Fibroblast of lung (primary cell): ENCODE data around the gene GRK4. TPM values are rescaled to one million over a fixed set of nuclear protein-coding genes. Genes with fewer than 3 reads are reported as not detected.

Experiments
- DNase-seq, 2 donors: peaks; one replicate each; pipeline versions ENCODE4 v3.0.0 to v3.0.0-alpha.2; 2010; ENCODE audit warnings: low read depth in 2 of 2
- H2AFZ ChIP-seq: 2 replicates; pipeline ENCODE4 v1.5.1; 2012; ENCODE audit warnings: low read length, control low read depth, inconsistent platforms
- H3K27ac ChIP-seq: 2 replicates; pipeline ENCODE4 v1.5.1; 2011; ENCODE audit warnings: low read length, control low read depth; ENCODE audit not compliant: insufficient read depth
- H3K27me3 ChIP-seq: 2 replicates; pipeline ENCODE4 v1.5.1; 2011; ENCODE audit warnings: mild to moderate bottlenecking, low read length; ENCODE audit not compliant: control insufficient read depth, insufficient read depth
- H3K36me3 ChIP-seq: 2 replicates; pipeline ENCODE4 v1.5.1; 2011; ENCODE audit warnings: low read length; ENCODE audit not compliant: control insufficient read depth, insufficient read depth
- H3K4me1 ChIP-seq: 2 replicates; pipeline ENCODE4 v1.5.1; 2011; ENCODE audit warnings: low read length; ENCODE audit not compliant: control insufficient read depth, insufficient read depth; ENCODE audit errors: extremely low read depth
- H3K4me2 ChIP-seq: 2 replicates; pipeline ENCODE4 v1.5.1; 2011; ENCODE audit warnings: low read length, control low read depth; ENCODE audit not compliant: insufficient read depth; ENCODE audit errors: extremely low read depth
- H3K4me3 ChIP-seq, 4 experiments: fragments of 200-600 bp in 1 of 4; sonication (generic) in 1 of 4; replicated peaks in 1 of 4; 2 replicates each; pipeline ENCODE4 v1.5.1; 2011 to 2016; ENCODE audit warnings: low read length in 4 of 4, low read depth in 3 of 4, mild to moderate bottlenecking in 3 of 4, control low read depth in 2 of 4, inconsistent platforms in 1 of 4, mixed read lengths in 1 of 4; ENCODE audit not compliant: insufficient read depth in 1 of 4; ENCODE audit errors: control extremely low read depth in 1 of 4
- H3K79me2 ChIP-seq: 2 replicates; pipeline ENCODE4 v1.5.1; 2012; ENCODE audit warnings: mild to moderate bottlenecking, low read length, inconsistent platforms; ENCODE audit not compliant: control insufficient read depth, insufficient read depth
- H3K9ac ChIP-seq: 2 replicates; pipeline ENCODE4 v1.5.1; 2011; ENCODE audit warnings: mild to moderate bottlenecking, low read length, control low read depth; ENCODE audit not compliant: insufficient read depth
- H3K9me3 ChIP-seq: 2 replicates; pipeline ENCODE4 v1.5.1; 2012; ENCODE audit warnings: low read depth, low read length; ENCODE audit not compliant: control insufficient read depth, insufficient read depth
- H4K20me1 ChIP-seq: 2 replicates; pipeline ENCODE4 v1.5.1; 2011; ENCODE audit warnings: low read length; ENCODE audit not compliant: control insufficient read depth, insufficient read depth; ENCODE audit errors: extremely low read depth
- CTCF ChIP-seq, 2 donors: IDR thresholded peaks in 1 of 2; conservative IDR thresholded peaks in 1 of 2; 1 replicate in 1 of 2; 2 replicates in 1 of 2; pipeline ENCODE4 v1.5.1; 2011 to 2012; ENCODE audit warnings: low read length in 2 of 2, control low read depth in 1 of 2, inconsistent platforms in 1 of 2, low read depth in 1 of 2, mild to moderate bottlenecking in 1 of 2
- EZH2 ChIP-seq: IDR thresholded peaks from 2 replicates; pipeline ENCODE4 v1.5.1; 2012; ENCODE audit warnings: low read length, control low read depth, mild to moderate bottlenecking; ENCODE audit errors: missing control alignments
- polyA plus RNA-seq, 2 donors: library from polyadenylated mRNA; depleted of rRNA in 1 of 2; stranded (reverse) in 1 of 2; unstranded in 1 of 2; fragments of >200 nt; gene quantifications; 2 replicates each; pipeline ENCODE4 v1.2.1, GENCODE V29; 2011 to 2012; ENCODE audit warnings: missing spikeins in 1 of 2
- total RNA-seq: library from RNA; depleted of rRNA; stranded (reverse); fragments of >200 nt; gene quantifications from 2 replicates; pipeline ENCODE4 v1.2.1, GENCODE V29; 2014

Gene GRK4
- total and polyA plus RNA-seq, 2 donors (not counting 1 experiment from before 2014, with no cell fraction given) = 4.4 to 5.9 TPM

GRCh38 chr4:3030566-3031356, 67.4 kb downstream of the GRK4 start:
- H3K4me1 ChIP-seq = no peaks in the 10 kb centered on the region
- no peaks in the 10 kb centered on the region for H4K20me1 ChIP-seq
- no peak overlapping the region for H3K4me2 ChIP-seq
- no peak overlapping the region for H3K4me3 ChIP-seq
- TF ChIP-seq CTCF (conservative IDR thresholded peaks at IDR 0.05 in 1 of 2, IDR thresholded peaks at IDR 0.05 in 1 of 2; ENCODE audit: low read depth in 1 of 2, low read length in 2 of 2) (no peak), EZH2 (no peak)
- no peak overlapping the region for H2AFZ ChIP-seq
- H3K9ac ChIP-seq = no peak overlapping the region
- peaks cover 3% of the 10 kb centered on the region for H3K27me3 ChIP-seq
- H3K9me3 ChIP-seq = no peaks in the 10 kb centered on the region
- no peak overlapping the region for H3K27ac ChIP-seq
- no peaks in the 10 kb centered on the region for H3K79me2 ChIP-seq
- H3K36me3 ChIP-seq = no peaks in the 10 kb centered on the region
- no peak for DNase-seq

GRCh38 chr4:3031357-3032082, 68.1 kb downstream of the GRK4 start:
- no peak overlapping the region for H3K4me3 ChIP-seq
- no peaks in the 10 kb centered on the region for H3K79me2 ChIP-seq
- peaks cover 7% of the 10 kb centered on the region for H3K27me3 ChIP-seq
- H3K9me3 ChIP-seq = no peaks in the 10 kb centered on the region
- H4K20me1 ChIP-seq = no peaks in the 10 kb centered on the region
- no peaks in the 10 kb centered on the region for H3K4me1 ChIP-seq
- H3K27ac ChIP-seq = no peak overlapping the region
- no peak overlapping the region for H2AFZ ChIP-seq
- no peaks in the 10 kb centered on the region for H3K36me3 ChIP-seq
- TF ChIP-seq EZH2 = no peak
- no peak for TF ChIP-seq CTCF (conservative IDR thresholded peaks at IDR 0.05 in 1 of 2, IDR thresholded peaks at IDR 0.05 in 1 of 2; ENCODE audit: low read depth in 1 of 2, low read length in 2 of 2)
- DNase-seq = no peak
- no peak overlapping the region for H3K4me2 ChIP-seq
- no peak overlapping the region for H3K9ac ChIP-seq

- Histone ChIP-seq H3K9ac (no peak overlapping the region), H3K36me3 (no peaks in the 10 kb centered on the region), H3K4me2 (no peak overlapping the region), H3K79me2 (no peaks in the 10 kb centered on the region), H4K20me1 (no peaks in the 10 kb centered on the region), H3K27ac (no peak overlapping the region), H2AFZ (no peak overlapping the region), H3K4me3 (no peak overlapping the region), H3K9me3 (no peaks in the 10 kb centered on the region), H3K4me1 (peaks cover 4% of the 10 kb centered on the region), H3K27me3 (peaks cover 7% of the 10 kb centered on the region)
- no peak for DNase-seq
- TF ChIP-seq EZH2 (no peak), CTCF (conservative IDR thresholded peaks at IDR 0.05 in 1 of 2, IDR thresholded peaks at IDR 0.05 in 1 of 2; ENCODE audit: low read depth in 1 of 2, low read length in 2 of 2) (no peak)
These were observed 70.9 kb downstream of the GRK4 start for GRCh38 chr4:3034231-3034630.
